IMR-90 (cell line): Measurements from ENCODE around the gene GBX2. TPM values are rescaled to one million over a fixed set of nuclear protein-coding genes. Genes with fewer than 3 reads are reported as not detected.

Experiments
- ATAC-seq: fragments of 200-7000 bp; cut with Tn5 transposase; 2 replicates; pipeline ENCODE4 v1.9.1; 2020; ENCODE audit warnings: low read depth, mild to moderate bottlenecking, moderate library complexity
- BruUV-seq: library from RNA; stranded (reverse); fragments of 400-500 nt; replicated peaks from 2 replicates; lab custom pipeline; 2021; lab: Mats Ljungman, UMichigan
- CTCF ChIA-PET: fragments of 300-600 bp; formaldehyde crosslinking; extraction: SDS; loops from one replicate; lab custom pipeline; 2021; ENCODE audit warnings: antibody characterized with exemption; lab: Yijun Ruan, JAX
- POLR2A ChIA-PET: fragments of 300-600 bp; sonication (Branson Sonifier 250); formaldehyde crosslinking; loops from one replicate; lab custom pipeline; 2022; ENCODE audit warnings: antibody characterized with exemption; ENCODE audit not compliant: unreplicated experiment; lab: Charles Lee
- DNase-seq: peaks from one replicate; pipeline ENCODE4 v3.0.0; 2013
- H2AFZ ChIP-seq: replicated peaks from 2 replicates; pipeline ENCODE3; 2013; ENCODE audit warnings: low read length, mild to moderate bottlenecking; ENCODE audit not compliant: poor library complexity
- H2AK5ac ChIP-seq: 2 replicates; pipeline ENCODE4 v1.6.1; 2013; ENCODE audit warnings: low read depth, low read length, inconsistent platforms
- H2AK9ac ChIP-seq: replicated peaks from 2 replicates; pipeline ENCODE3; 2013; ENCODE audit warnings: mild to moderate bottlenecking, low read depth, low read length, moderate library complexity; ENCODE audit not compliant: poor library complexity
- H2BK120ac ChIP-seq: 2 replicates; pipeline ENCODE4 v1.6.1; 2013; ENCODE audit warnings: low read depth, low read length, inconsistent platforms
- H2BK15ac ChIP-seq: 3 replicates; pipeline ENCODE4 v1.6.1; 2013; ENCODE audit warnings: low read depth, low read length, inconsistent platforms
- H2BK20ac ChIP-seq: 2 replicates; pipeline ENCODE4 v1.6.1; 2013; ENCODE audit warnings: low read depth, mild to moderate bottlenecking, inconsistent platforms, low read length, moderate library complexity
- H2BK5ac ChIP-seq: 2 replicates; pipeline ENCODE4 v1.6.1; 2013; ENCODE audit warnings: mild to moderate bottlenecking, low read depth, low read length, inconsistent platforms; ENCODE audit not compliant: poor library complexity, severe bottlenecking
- H3K14ac ChIP-seq: replicated peaks from 2 replicates; pipeline ENCODE4 v1.6.1; 2013; ENCODE audit warnings: low read depth, low read length, inconsistent platforms
- H3K18ac ChIP-seq: 2 replicates; pipeline ENCODE4 v1.6.1; 2013; ENCODE audit warnings: low read depth, low read length, control low read depth
- H3K23ac ChIP-seq: 2 replicates; pipeline ENCODE4 v1.6.1; 2013; ENCODE audit warnings: low read depth, low read length, inconsistent platforms
- H3K27ac ChIP-seq: 2 replicates; pipeline ENCODE4 v1.5.1; 2013; ENCODE audit warnings: mild to moderate bottlenecking, control low read depth, low read length; ENCODE audit not compliant: insufficient read depth
- H3K27me3 ChIP-seq: 2 replicates; pipeline ENCODE4 v1.6.1; 2013; ENCODE audit warnings: low read length; ENCODE audit not compliant: control insufficient read depth, insufficient read depth
- H3K36me3 ChIP-seq: 2 replicates; pipeline ENCODE4 v1.6.1; 2013; ENCODE audit warnings: low read length, mixed read lengths; ENCODE audit not compliant: control insufficient read depth, insufficient read depth
- H3K4ac ChIP-seq: 2 replicates; pipeline ENCODE4 v1.6.1; 2013; ENCODE audit warnings: low read depth, low read length, inconsistent platforms
- H3K4me1 ChIP-seq: 2 replicates; pipeline ENCODE4 v1.6.1; 2013; ENCODE audit warnings: low read length, mixed read lengths; ENCODE audit not compliant: control insufficient read depth, insufficient read depth
- H3K4me2 ChIP-seq: 2 replicates; pipeline ENCODE4 v1.6.1; 2013; ENCODE audit warnings: low read depth, mild to moderate bottlenecking, control low read depth, low read length, moderate library complexity
- H3K4me3 ChIP-seq: 2 replicates; pipeline ENCODE4 v1.5.1; 2013; ENCODE audit warnings: low read depth, mild to moderate bottlenecking, control low read depth, low read length, moderate library complexity; ENCODE audit not compliant: insufficient read depth
- H3K56ac ChIP-seq: 2 replicates; pipeline ENCODE4 v1.6.1; 2013; ENCODE audit warnings: low read length, inconsistent platforms; ENCODE audit not compliant: insufficient read depth; ENCODE audit errors: extremely low read depth
- H3K79me1 ChIP-seq, 2 experiments: 2 replicates each; pipeline ENCODE4 v1.6.1; 2013; ENCODE audit warnings: low read length in 2 of 2, inconsistent platforms in 1 of 2, low read depth in 1 of 2
- H3K9ac ChIP-seq: 2 replicates; pipeline ENCODE4 v1.6.1; 2013; ENCODE audit warnings: low read depth, low read length, control low read depth
- H3K9me1 ChIP-seq: 2 replicates; pipeline ENCODE4 v1.6.1; 2013; ENCODE audit warnings: low read length, inconsistent platforms; ENCODE audit not compliant: insufficient read depth
- H3K9me3 ChIP-seq: 2 replicates; pipeline ENCODE4 v1.6.1; 2013; ENCODE audit warnings: low read length; ENCODE audit not compliant: control insufficient read depth, insufficient read depth
- H4K20me1 ChIP-seq: 2 replicates; pipeline ENCODE4 v1.6.1; 2013; ENCODE audit warnings: low read length, inconsistent platforms; ENCODE audit not compliant: insufficient read depth
- H4K5ac ChIP-seq: 2 replicates; pipeline ENCODE4 v1.6.1; 2013; ENCODE audit warnings: mild to moderate bottlenecking, low read depth, low read length, control low read depth
- H4K8ac ChIP-seq, 2 experiments: 2 replicates each; pipeline ENCODE4 v1.6.1; 2013; ENCODE audit warnings: low read depth in 2 of 2, low read length in 2 of 2, control low read depth in 1 of 2, inconsistent platforms in 1 of 2
- H4K91ac ChIP-seq: 2 replicates; pipeline ENCODE4 v1.6.1; 2013; ENCODE audit warnings: low read depth, low read length, inconsistent platforms; ENCODE audit not compliant: insufficient read depth
- CEBPB ChIP-seq: IDR thresholded peaks from 2 replicates; pipeline ENCODE4 v1.6.1; 2012; ENCODE audit warnings: low read depth, low read length, improper control_type of control experiment
- NFE2L2 ChIP-seq: fragments of 150-350 bp; IDR thresholded peaks from 2 replicates; pipeline ENCODE4 v1.6.1; 2016; ENCODE audit warnings: low read depth, mild to moderate bottlenecking, low read length
- RAD21 ChIP-seq: IDR thresholded peaks from 2 replicates; pipeline ENCODE4 v1.6.1; 2012; ENCODE audit warnings: low read length, improper control_type of control experiment
- WGBS, 2 experiments: methylation state at CpG; one replicate each; pipeline versions ENCODE4 v1.1.5 to v1.1.7; 2013; ENCODE audit warnings: missing lambda C conversion rate in 2 of 2; ENCODE audit not compliant: insufficient read length in 1 of 2; ENCODE audit errors: extremely low coverage in 2 of 2; 5-methylcytosine and 5-hydroxymethylcytosine counted together
- dilution Hi-C: fragments of 300-500 bp; cut with HindIII; formaldehyde crosslinking; loops from one replicate; pipeline ENCODE4 v1.14.3; 2018; ENCODE audit warnings: low sequenced_read_pairs; ENCODE audit not compliant: unreplicated experiment
- in situ Hi-C: fragments of 300-500 bp; cut with MboI; formaldehyde crosslinking; loops from 3 replicates; pipeline ENCODE4 v1.14.3; 2019; ENCODE audit warnings: low sequenced_read_pairs, inconsistent platforms, mixed read lengths
- intact Hi-C: fragments of 100-400 bp; cut with micrococcal nuclease; formaldehyde crosslinking; loops from 2 replicates; pipeline ENCODE4 v1.10.0; 2022
- polyA plus RNA-seq, 3 experiments: library from polyadenylated mRNA; depleted of rRNA; stranded (reverse); fragments of >200 nt; gene quantifications; 2 replicates each; pipeline ENCODE4 v1.2.3, GENCODE V29; 2012; ENCODE audit warnings: low replicate concordance in 1 of 3
- total RNA-seq: library from RNA; depleted of rRNA; stranded (reverse); fragments of >200 nt; gene quantifications from 2 replicates; pipeline ENCODE4 v1.2.3, GENCODE V29; 2012

Gene GBX2
- total and polyA plus RNA-seq, 2 of the 4 experiments (the other 2 are of a cell fraction), result 0.10 TPM; not detected in 1

GRCh38 chr2:236157815-236158498, 10.2 kb downstream of the GBX2 start:
- Histone ChIP-seq H3K4me1 (no peaks in the 10 kb centered on the region), H3K23ac (no peak overlapping the region), H3K79me1 (no peaks in the 10 kb centered on the region), H2BK15ac (no peak overlapping the region), H3K27me3 (peaks cover 73% of the 10 kb centered on the region), H3K9ac (no peak overlapping the region), H2AFZ (no peak overlapping the region), H2BK20ac (no peak overlapping the region), H4K8ac (no peak overlapping the region), H2BK5ac (no peak overlapping the region), H3K36me3 (no peaks in the 10 kb centered on the region), H2AK9ac (no peak overlapping the region), H3K9me3 (peaks cover 2% of the 10 kb centered on the region), H2AK5ac (no peak overlapping the region), H3K27ac (no peak overlapping the region), H4K5ac (no peak overlapping the region), H3K18ac (no peak overlapping the region), H3K9me1 (no peaks in the 10 kb centered on the region), H4K20me1 (no peaks in the 10 kb centered on the region), H2BK120ac (no peak overlapping the region), H3K4ac (no peak overlapping the region), H3K4me2 (no peak overlapping the region), H3K4me3 (no peak overlapping the region), H3K56ac (no peak overlapping the region), H4K91ac (no peak overlapping the region), H3K14ac (no peak overlapping the region)
- TF ChIP-seq NFE2L2 (no peak), CEBPB (no peak), RAD21 (no peak)
- in situ Hi-C loops, result loop anchor here (25.0 kb wide), 1 partner anchor 546 kb away; no protein-coding TSS in a partner anchor
- ChIA-PET CTCF (no interaction called here), POLR2A (no interaction called here)
- no peak for DNase-seq
- intact Hi-C loops, result no loop called here
- ATAC-seq, result no peak
- no CpG with 5 or more reads among the region's 10 CpGs for WGBS, 2 experiments
- dilution Hi-C loops, result no loop called here
- no TSS peak for BruUV-seq
